NOMO-1 treated with dmso at 0.1 percent for 144 hours (cell line): ENCODE results near the gene PRPSAP1.
"Not testable (repeated sequence)": the region's sequence is repeated elsewhere in the genome, so short reads cannot be mapped to it uniquely, and the experiment has no call there.

Experiments
- DNase-seq: peaks from one replicate; lab custom pipeline; 2025; ENCODE audit not compliant: unreplicated experiment; lab: John Stamatoyannopoulos, UW

Gene PRPSAP1

DNA sequence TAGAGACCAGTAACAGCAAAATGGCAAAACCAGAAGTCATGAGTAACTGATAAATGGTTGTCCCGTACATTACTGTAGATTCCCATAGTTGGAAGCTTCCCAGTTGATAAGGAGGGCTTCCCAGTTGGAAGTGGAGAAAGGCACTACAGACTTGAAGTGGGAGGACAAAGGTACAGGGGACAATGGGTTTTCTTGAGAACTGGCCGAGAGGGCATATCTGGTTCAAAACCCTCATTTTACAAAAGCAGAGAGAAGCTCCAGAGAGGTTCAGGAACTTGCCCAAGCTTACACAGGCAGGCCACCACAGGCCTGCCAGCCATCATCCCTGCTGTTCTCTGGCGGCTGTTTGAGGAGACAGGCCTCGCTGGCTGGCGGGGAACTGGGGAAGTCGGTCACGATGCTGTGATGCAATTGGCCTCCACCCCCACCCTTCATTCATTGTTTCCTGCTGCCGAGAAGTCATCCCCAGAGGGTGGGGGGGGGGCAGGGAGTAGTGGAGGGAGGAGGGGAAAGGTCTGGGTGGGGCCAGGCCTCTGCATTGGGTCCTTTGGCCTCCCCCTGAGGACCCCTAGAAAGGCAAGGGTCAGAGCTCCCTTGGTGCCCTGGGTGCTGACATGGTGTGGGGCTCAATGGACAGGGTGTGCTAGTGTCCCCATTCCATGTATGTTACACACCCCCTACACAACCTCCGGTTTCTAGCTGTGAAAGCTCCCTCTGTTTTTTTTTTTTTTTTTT lies 85.5 kb downstream of the PRPSAP1 start:
- peak; percentile 84 for DNase-seq

- not testable (repeated sequence) for DNase-seq
Observed at GRCh38 chr17:76267581-76268001, 86.1 kb downstream of the PRPSAP1 start.

- DNase-seq, result no peak
Observed at GRCh38 chr17:76267051-76267576, 86.6 kb downstream of the PRPSAP1 start.

- DNase-seq, result no peak
Observed at GRCh38 chr17:76266244-76266938, 87.3 kb downstream of the PRPSAP1 start.

GRCh38 chr17:76265624-76266243 lies 88.0 kb downstream of the PRPSAP1 start:
- no peak for DNase-seq

GRCh38 chr17:76264755-76265623 lies 88.7 kb downstream of the PRPSAP1 start, which contains the start of gene UBALD2:
TSS of gene UBALD2 (plus strand) at chr17:76265348. CDS start at chr17:76265506, 158 bp downstream.
- peak; percentile 100 for DNase-seq

DNA sequence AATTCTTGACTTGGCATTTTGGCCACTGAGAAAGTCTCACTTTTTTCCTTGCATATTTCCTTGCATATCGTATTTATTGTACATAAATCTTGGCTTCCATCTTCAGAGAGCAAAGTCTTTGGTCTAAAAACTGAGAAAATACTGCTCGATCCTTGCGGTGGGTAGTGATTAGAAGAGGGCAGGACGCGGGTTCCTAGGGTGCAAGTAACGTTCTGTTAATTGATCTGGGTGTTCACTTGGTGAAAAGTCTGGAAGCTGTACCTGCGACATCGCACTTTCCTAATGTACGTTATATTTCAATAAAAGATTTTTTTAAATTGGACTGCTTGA lies 89.3 kb downstream of the PRPSAP1 start:
- DNase-seq, result no peak

DNA sequence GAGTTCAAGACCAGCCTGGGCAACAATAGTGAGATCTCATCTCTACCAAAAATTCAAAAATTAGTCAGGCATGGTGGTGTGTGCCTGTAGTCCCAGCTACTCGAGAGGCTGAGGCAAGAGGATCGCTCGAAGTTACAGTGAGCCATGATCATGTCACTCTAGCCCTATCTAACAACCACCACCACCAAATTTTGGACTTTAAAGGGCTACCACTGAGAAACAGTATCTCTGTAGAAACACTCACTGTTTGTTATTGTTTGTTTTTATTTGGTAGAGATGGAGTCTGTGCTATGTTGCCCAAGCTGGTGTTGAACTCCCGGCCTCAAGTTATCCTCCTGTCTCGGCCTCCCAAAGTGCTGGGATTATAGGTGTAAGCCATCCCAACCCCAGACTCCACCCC lies 89.8 kb downstream of the PRPSAP1 start:
- DNase-seq, result no peak

DNA sequence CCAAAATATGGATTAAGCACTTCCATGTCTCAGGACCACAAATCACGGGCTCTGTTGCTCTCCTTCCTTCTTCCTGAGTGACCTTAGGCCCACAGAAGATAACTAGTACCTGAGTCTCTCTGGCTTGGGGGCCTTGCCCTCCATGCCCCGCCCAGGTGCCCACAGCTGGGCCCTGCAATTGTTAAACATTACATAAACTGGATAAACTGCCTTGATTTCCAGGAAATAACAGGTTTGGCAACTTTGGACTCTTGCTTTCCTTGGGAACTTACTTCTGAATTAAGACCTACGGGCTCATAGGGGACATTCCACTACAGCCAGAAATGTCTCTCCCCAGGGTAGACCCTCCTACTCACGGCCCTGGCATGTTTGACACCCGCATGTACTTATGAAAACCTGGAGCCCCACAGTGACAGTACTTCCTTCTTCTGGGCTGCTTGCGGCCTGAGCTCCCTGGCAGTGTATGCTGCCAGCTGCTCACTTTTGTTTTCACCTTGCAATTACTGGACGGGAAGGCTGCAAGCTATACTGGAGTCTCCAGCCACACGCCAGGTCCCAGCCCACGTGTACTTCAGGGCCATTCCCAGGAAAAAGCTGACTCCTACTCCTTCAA lies 90.9 kb downstream of the PRPSAP1 start:
- peak; percentile 84 for DNase-seq

GRCh38 chr17:76261421-76262215 lies 92.1 kb downstream of the PRPSAP1 start:
- DNase-seq, result no peak

DNA sequence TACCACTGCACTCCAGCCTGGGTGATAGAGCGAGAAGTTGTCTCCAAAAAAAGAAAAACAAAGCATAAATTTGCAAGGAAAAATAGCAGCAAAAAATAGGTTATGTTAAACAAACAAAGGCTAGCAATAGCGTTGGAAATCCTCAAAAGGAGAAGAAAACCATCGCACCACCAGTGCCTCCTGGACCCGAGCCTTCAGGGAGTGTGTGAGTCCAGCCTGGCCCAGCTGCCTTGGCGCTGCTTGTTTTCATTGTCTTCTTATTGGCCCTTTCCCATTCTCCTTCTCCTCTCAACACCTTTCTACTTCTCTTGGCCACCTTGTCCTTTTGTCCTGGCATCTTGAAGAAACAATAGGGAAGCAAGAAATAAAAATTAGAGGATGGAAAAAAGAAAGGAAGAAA lies 93.0 kb downstream of the PRPSAP1 start:
- no peak for DNase-seq

- no peak for DNase-seq
Observed at GRCh38 chr17:76260220-76260619, 93.5 kb downstream of the PRPSAP1 start.
